Activated CD4-positive, alpha-beta T cell treated with anti-CD3 and anti-CD28 coated beads, Interleukin-2, Interleukin-6, amounts not matched to agents 100 ng/mL and 50 ng/mL, durations not matched to agents 16 hours and 8 hours (primary cell): Measurements from ENCODE around the gene INKA2.

Experiments
- DNase-seq: peaks from one replicate; pipeline ENCODE4 v3.0.0-alpha.2; 2020

Gene INKA2

DNA sequence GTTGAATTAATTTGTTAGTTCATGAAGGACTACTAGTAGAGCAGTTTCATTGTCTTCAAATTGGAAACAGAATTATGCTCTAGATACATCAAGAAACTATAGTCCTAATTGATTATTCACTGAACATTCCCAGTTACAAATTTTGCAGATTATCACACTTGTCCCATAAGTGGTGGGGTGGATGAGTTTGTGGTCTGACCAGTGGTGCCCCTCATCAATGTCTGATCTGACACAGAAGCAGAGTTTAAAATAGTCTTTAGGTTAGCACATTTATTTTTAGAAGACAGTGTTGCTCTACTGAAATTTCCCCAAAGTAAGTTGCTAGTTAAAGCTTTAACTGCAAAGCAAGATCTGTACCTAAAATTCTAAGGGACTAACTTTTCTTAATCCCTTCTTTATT is 42.9 kb downstream of the INKA2 start:
- no peak for DNase-seq

DNA sequence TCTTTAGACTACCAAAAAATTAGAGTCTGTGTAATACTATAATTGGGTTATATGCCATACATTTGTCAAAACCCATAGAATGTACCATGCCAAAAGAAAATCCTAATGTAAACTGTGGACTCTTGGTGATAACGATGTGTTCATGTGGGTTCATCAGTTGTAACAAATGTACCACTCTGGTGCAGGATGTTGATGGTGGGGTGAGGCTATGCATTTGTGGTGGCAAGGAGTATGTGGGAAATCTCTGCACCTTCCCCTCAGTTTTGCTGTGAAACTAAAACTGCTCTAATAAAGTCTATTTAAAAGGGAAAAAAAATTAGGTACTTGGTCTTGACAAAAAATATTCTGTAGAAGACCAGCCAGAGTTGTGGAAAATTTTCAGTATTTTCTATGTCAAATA is 43.4 kb downstream of the INKA2 start:
- DNase-seq: no peak

DNA sequence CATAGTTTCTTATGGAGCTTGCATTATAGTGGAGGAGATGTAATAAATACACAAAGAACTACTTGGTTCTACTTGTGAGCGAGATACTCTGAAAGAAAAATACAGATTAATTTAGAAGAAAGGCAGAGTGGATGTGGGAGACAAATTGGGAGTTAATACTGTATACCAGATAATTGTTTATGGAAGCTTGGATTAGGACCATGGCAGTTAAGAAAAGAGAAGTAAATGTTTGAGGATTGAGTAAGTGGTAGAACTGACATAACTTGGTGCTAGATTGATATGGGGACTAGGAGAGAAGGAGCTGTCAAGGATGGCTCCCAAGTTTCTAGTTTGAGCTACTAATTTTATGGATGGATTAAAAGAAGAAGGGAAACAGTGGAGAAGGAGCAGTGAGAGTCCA is 47.3 kb downstream of the INKA2 start:
- DNase-seq: no peak

DNA sequence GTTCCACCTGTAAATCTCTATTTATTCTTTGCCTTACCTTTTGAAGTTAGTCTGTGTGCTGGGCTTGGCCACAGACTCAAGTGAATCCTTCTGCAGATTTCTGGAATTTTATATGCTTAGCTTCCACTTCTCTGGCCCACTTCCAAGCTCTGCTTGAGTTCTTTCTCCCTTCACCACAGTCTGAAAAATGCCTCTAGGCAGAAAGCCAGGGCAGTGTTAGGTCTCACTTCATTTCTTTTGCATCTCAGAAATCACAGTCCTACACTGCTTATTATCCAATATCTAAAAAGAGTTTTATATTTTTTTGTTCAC is 48.9 kb downstream of the INKA2 start:
- DNase-seq: no peak
